Activated CD8-positive, alpha-beta memory T cell treated with anti-CD3 and anti-CD28 coated beads, Interleukin-2, amount 50 U/mL, for 24 hours (primary cell): ENCODE results near the gene RGMA.

ENCODE experiments used
- DNase-seq: peaks from one replicate; pipeline ENCODE4 v3.0.0-alpha.2; 2020; ENCODE audit errors: extremely low read depth

The RGMA gene

GRCh38 chr15:93091465-93091864 is 2.5 kb upstream of the RGMA start:
- no peak for DNase-seq

GRCh38 chr15:93089727-93090305 is 805 bp upstream of the RGMA start:
- no peak for DNase-seq

GRCh38 chr15:93088200-93088980 is 621 bp downstream of the RGMA start:
- no peak for DNase-seq

- peak; percentile 6 for DNase-seq
Observed at GRCh38 chr15:93087825-93088199, 1.2 kb downstream of the RGMA start.

GRCh38 chr15:93086791-93087190 is 2.2 kb downstream of the RGMA start:
- DNase-seq = no peak

GRCh38 chr15:93085692-93086091 is 3.3 kb downstream of the RGMA start:
- DNase-seq = no peak

GRCh38 chr15:93082861-93083260 is 6.2 kb downstream of the RGMA start:
- no peak for DNase-seq

- no peak for DNase-seq
Observed at GRCh38 chr15:93081399-93081798, 7.6 kb downstream of the RGMA start.

GRCh38 chr15:93080451-93080850 is 8.6 kb downstream of the RGMA start:
- no peak for DNase-seq

- no peak for DNase-seq
Observed at GRCh38 chr15:93076875-93077274, 12.1 kb downstream of the RGMA start.

- DNase-seq = no peak
Observed at GRCh38 chr15:93076217-93076616, 12.8 kb downstream of the RGMA start.

- DNase-seq = no peak
Observed at GRCh38 chr15:93074599-93074998, 14.4 kb downstream of the RGMA start.

- DNase-seq = no peak
Observed at GRCh38 chr15:93073465-93073952, 15.5 kb downstream of the RGMA start.

GRCh38 chr15:93072411-93073394 is 16.3 kb downstream of the RGMA start:
- DNase-seq = no peak

GRCh38 chr15:93072011-93072410 is 17.0 kb downstream of the RGMA start:
- DNase-seq = no peak

GRCh38 chr15:93071469-93071936 is 17.5 kb downstream of the RGMA start:
- no peak for DNase-seq

- no peak for DNase-seq
Observed at GRCh38 chr15:93070551-93071296, 18.3 kb downstream of the RGMA start.

- no peak for DNase-seq
Observed at GRCh38 chr15:93070132-93070531, 18.9 kb downstream of the RGMA start.

GRCh38 chr15:93068581-93069199 is 20.3 kb downstream of the RGMA start:
- DNase-seq = no peak

- DNase-seq = no peak
Observed at GRCh38 chr15:93067649-93068085, 21.3 kb downstream of the RGMA start.
